ENCODE measurements around the gene SWAP70. TPM values are rescaled to one million over a fixed set of nuclear protein-coding genes. Genes with fewer than 3 reads are reported as not detected.
A peak's percentile ranks its signal among the peaks of the same experiment; 100 is the strongest.

The SWAP70 gene
- total RNA-seq, 3 donors from 2014 or later (not counting 1 experiment from before 2014, with no cell fraction given), result 11.8 to 14.0 (median 11.9) TPM

DNA sequence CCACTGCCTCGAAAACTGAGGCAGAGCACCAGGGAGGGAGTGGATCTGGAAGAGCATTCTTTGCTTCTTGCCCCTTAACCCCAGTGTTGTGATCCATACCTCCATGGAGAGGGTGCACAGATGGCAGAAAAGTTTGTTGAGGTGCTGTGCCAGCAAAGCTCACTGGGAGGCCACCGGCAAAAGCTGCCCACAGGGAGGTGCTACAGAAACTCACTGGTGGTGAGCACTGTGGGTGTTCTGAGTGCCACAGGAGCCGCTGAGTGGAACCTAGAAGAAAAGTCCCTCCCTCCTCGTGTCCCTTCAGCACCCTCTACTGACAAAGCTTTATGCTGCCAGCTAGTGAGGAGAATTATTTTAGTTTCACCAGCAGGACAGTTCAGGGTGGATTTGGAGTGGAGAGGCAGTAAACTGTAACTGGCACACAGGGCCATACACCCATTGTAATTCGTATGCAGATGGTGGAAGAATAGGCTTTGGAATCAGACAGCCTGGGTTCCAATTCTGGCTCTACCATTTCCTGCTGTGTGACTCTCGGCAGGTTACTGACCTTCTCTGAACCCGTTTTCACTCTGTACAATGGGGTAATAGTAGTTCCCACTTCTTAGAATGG lies 84.6 kb downstream of the SWAP70 start:
- ATAC-seq (peak; percentile 95 to 100 (median 99)), DNase-seq (peak; percentile 55 to 80)
- no peaks in the 10 kb centered on the region for H3K9me3 ChIP-seq (ENCODE audit: control insufficient read depth, insufficient read depth, low read length)
- Mint-ChIP-seq H3K4me1 (peaks cover 13 to 14% of the 10 kb centered on the region in 2 donors), H3K27me3 (ENCODE audit: low read depth in 2 of 2) (no peaks in the 10 kb centered on the region), H3K36me3 (no peaks in the 10 kb centered on the region), H3K4me3 (no peak overlapping the region), H3K9me3 (no peaks in the 10 kb centered on the region), H3K27ac (peak overlapping the region in 1 of 2 donors; percentile 40)
- TF ChIP-seq, protein P1, sequence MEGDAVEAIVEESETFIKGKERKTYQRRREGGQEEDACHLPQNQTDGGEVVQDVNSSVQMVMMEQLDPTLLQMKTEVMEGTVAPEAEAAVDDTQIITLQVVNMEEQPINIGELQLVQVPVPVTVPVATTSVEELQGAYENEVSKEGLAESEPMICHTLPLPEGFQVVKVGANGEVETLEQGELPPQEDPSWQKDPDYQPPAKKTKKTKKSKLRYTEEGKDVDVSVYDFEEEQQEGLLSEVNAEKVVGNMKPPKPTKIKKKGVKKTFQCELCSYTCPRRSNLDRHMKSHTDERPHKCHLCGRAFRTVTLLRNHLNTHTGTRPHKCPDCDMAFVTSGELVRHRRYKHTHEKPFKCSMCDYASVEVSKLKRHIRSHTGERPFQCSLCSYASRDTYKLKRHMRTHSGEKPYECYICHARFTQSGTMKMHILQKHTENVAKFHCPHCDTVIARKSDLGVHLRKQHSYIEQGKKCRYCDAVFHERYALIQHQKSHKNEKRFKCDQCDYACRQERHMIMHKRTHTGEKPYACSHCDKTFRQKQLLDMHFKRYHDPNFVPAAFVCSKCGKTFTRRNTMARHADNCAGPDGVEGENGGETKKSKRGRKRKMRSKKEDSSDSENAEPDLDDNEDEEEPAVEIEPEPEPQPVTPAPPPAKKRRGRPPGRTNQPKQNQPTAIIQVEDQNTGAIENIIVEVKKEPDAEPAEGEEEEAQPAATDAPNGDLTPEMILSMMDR (IDR thresholded peaks at IDR 0.05), result peak; percentile 61
- H3K4me1 ChIP-seq (ENCODE audit: control insufficient read depth, insufficient read depth, low read length), result peaks cover 10% of the 10 kb centered on the region
- intact Hi-C loops (cut with micrococcal nuclease), result loop anchor here (1.0 to 5.0 kb wide), 3 partner anchors 86 to 213 kb away; partner anchors contain the start of gene SWAP70
- H3K27me3 ChIP-seq (ENCODE audit: control insufficient read depth, insufficient read depth, low read length), result no peaks in the 10 kb centered on the region
- WGBS (ENCODE audit: insufficient coverage), result 54% methylated on average over 6 of the region's 7 CpGs
- H3K4me3 ChIP-seq (ENCODE audit: low read length), result no peak overlapping the region
- no peak overlapping the region for H3K27ac ChIP-seq (ENCODE audit: low read length)
- peaks cover 9% of the 10 kb centered on the region for H3K36me3 ChIP-seq (ENCODE audit: control insufficient read depth, insufficient read depth, low read length)

DNA sequence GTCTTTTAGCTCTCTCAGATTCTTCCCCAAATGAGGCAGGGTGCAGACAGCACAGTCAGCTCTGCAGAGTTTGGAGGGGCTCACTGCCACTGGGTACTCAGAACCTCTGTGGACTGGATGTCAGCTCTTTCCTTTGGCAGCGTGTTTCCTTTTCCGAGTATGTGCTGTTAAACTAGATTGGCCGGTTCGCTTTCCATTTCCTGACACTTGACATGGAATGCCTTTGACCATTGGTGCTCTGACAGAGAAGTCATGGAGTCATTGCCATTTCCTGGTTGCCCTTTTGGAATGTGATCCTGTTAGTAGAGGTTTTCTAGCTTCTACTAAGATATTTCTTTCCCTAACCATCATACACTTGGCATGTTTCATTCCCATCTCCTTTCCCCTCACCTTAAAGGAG lies 86.7 kb downstream of the SWAP70 start:
- WGBS (ENCODE audit: insufficient coverage), result 98% methylated on average over 4 of the region's 4 CpGs
- no peak overlapping the region for H3K27ac ChIP-seq (ENCODE audit: low read length)

DNA sequence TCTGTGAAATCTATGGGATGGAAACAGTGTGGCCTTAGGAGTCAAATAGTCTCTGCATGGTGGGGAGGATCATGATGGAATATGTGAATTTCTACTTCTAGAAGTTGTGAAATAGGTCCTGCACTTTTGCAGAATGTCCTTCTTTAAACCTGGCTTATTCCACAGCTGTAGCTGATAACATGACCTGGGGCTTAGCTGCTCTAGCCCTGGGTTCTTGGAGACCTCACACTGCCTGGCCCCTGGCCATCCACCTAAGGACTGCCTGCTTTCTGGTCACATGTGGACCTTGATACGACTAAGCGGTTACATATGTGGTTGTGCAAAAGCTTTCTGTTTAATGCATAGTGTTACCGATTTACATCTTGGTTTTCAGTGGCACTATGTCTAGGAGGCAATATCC lies 88.2 kb downstream of the SWAP70 start:
- 91% methylated on average over 3 of the region's 3 CpGs for WGBS (ENCODE audit: insufficient coverage)
- no peaks in the 10 kb centered on the region for H3K36me3 Mint-ChIP-seq
- H3K4me3 Mint-ChIP-seq, result no peak overlapping the region
- H3K4me1 Mint-ChIP-seq, result peaks cover 13 to 30% of the 10 kb centered on the region in 2 donors
- Histone ChIP-seq H3K4me1 (ENCODE audit: control insufficient read depth, insufficient read depth, low read length) (peaks cover 23% of the 10 kb centered on the region), H3K4me3 (ENCODE audit: low read length) (no peak overlapping the region), H3K27ac (ENCODE audit: low read length) (no peak overlapping the region), H3K9me3 (ENCODE audit: control insufficient read depth, insufficient read depth, low read length) (no peaks in the 10 kb centered on the region), H3K36me3 (ENCODE audit: control insufficient read depth, insufficient read depth, low read length) (peaks cover 6% of the 10 kb centered on the region), H3K27me3 (ENCODE audit: control insufficient read depth, insufficient read depth, low read length) (no peaks in the 10 kb centered on the region)
- no peaks in the 10 kb centered on the region for H3K9me3 Mint-ChIP-seq
- no peak for ATAC-seq
- intact Hi-C loops (cut with micrococcal nuclease), result no loop called here
- no peak for DNase-seq
- no peak overlapping the region for H3K27ac Mint-ChIP-seq
- no peaks in the 10 kb centered on the region for H3K27me3 Mint-ChIP-seq (ENCODE audit: low read depth in 2 of 2)
- TF ChIP-seq, protein P1 (IDR thresholded peaks at IDR 0.05), result no peak

More for the DNA sequence above, 86.7 kb downstream of the SWAP70 start:
- ATAC-seq, result no peak
- TF ChIP-seq, protein P1 (IDR thresholded peaks at IDR 0.05), result no peak
- no peaks in the 10 kb centered on the region for H3K9me3 ChIP-seq (ENCODE audit: control insufficient read depth, insufficient read depth, low read length)
- no peaks in the 10 kb centered on the region for H3K27me3 ChIP-seq (ENCODE audit: control insufficient read depth, insufficient read depth, low read length)
- Mint-ChIP-seq H3K27me3 (ENCODE audit: low read depth in 2 of 2) (no peaks in the 10 kb centered on the region), H3K4me1 (peaks cover 13 to 15% of the 10 kb centered on the region in 2 donors), H3K4me3 (no peak overlapping the region), H3K9me3 (no peaks in the 10 kb centered on the region), H3K36me3 (no peaks in the 10 kb centered on the region), H3K27ac (peak overlapping the region in 1 of 2 donors; percentile 35)
- peaks cover 13% of the 10 kb centered on the region for H3K4me1 ChIP-seq (ENCODE audit: control insufficient read depth, insufficient read depth, low read length)
- H3K4me3 ChIP-seq (ENCODE audit: low read length), result no peak overlapping the region
- intact Hi-C loops (cut with micrococcal nuclease), result no loop called here
- no peak for DNase-seq
- H3K36me3 ChIP-seq (ENCODE audit: control insufficient read depth, insufficient read depth, low read length), result peaks cover 9% of the 10 kb centered on the region

DNA sequence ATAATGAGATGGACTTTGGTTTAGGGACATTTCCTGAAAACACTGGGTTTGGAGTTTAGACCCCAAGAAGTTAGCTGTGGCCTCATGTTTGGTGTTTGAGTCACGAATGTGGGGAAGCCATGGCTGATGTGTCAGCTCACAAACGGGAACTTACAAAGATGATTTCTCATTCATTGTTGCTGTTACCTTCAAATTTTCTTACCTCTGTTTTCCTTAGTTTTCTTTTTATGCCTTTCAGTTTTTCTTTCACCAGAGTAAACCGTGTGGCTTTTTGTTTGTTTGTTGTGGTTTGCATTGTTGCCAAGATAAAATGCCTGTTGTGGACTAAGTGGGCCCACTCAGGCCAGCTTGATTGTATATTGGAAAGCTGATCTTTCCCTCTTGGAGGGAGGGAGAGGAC lies 89.1 kb downstream of the SWAP70 start:
- Histone ChIP-seq H3K4me3 (ENCODE audit: low read length) (no peak overlapping the region), H3K36me3 (ENCODE audit: control insufficient read depth, insufficient read depth, low read length) (peaks cover 6% of the 10 kb centered on the region), H3K27me3 (ENCODE audit: control insufficient read depth, insufficient read depth, low read length) (no peaks in the 10 kb centered on the region), H3K4me1 (ENCODE audit: control insufficient read depth, insufficient read depth, low read length) (peaks cover 31% of the 10 kb centered on the region), H3K9me3 (ENCODE audit: control insufficient read depth, insufficient read depth, low read length) (no peaks in the 10 kb centered on the region), H3K27ac (ENCODE audit: low read length) (no peak overlapping the region)
- no peak for DNase-seq
- intact Hi-C loops (cut with micrococcal nuclease), result no loop called here
- ATAC-seq, result no peak
- Mint-ChIP-seq H3K4me3 (no peak overlapping the region), H3K27ac (no peak overlapping the region), H3K4me1 (peaks cover 13 to 29% of the 10 kb centered on the region in 2 donors), H3K27me3 (ENCODE audit: low read depth in 2 of 2) (no peaks in the 10 kb centered on the region), H3K9me3 (no peaks in the 10 kb centered on the region), H3K36me3 (no peaks in the 10 kb centered on the region)
- TF ChIP-seq, protein P1 (IDR thresholded peaks at IDR 0.05), result no peak
- 19% methylated on average over 3 of the region's 3 CpGs for WGBS (ENCODE audit: insufficient coverage)

Data from natural killer cell (primary cell).